GM12878 (cell line): Measurements from ENCODE around the gene TTC38.

Source experiments
- BCLAF1 ChIP-seq: fragments of 450-650 bp; IDR thresholded peaks from 2 replicates; pipeline ENCODE4 v1.6.1; 2017; ENCODE audit warnings: antibody characterized with exemption, mild to moderate bottlenecking, moderate library complexity
- CTCF ChIP-seq, 3 experiments: IDR thresholded peaks in 2 of 3; conservative IDR thresholded peaks in 1 of 3; 2 replicates each; pipeline ENCODE4 v1.5.1; 2011; ENCODE audit warnings: low read depth in 3 of 3, low read length in 3 of 3, mild to moderate bottlenecking in 3 of 3, control low read depth in 2 of 3, moderate library complexity in 2 of 3, inconsistent platforms in 1 of 3, mixed read lengths in 1 of 3; ENCODE audit not compliant: control insufficient read depth in 2 of 3, insufficient read depth in 1 of 3; ENCODE audit errors: extremely low read depth in 1 of 3
- ELK1 ChIP-seq: IDR thresholded peaks from 2 replicates; pipeline ENCODE4 v1.6.1; 2012; ENCODE audit warnings: low read depth, low read length, improper control_type of control experiment
- EP300 ChIP-seq, 2 experiments: fragments of 150-350 bp in 1 of 2; IDR thresholded peaks; 2 replicates each; pipeline ENCODE4 v1.6.1; 2011 to 2012; ENCODE audit warnings: low read depth in 2 of 2, low read length in 2 of 2, borderline replicate concordance in 1 of 2, improper control_type of control experiment in 1 of 2, inconsistent platforms in 1 of 2; ENCODE audit not compliant: control insufficient read depth in 1 of 2
- HDAC2 ChIP-seq: fragments of 200-600 bp; sonication (generic); IDR thresholded peaks from 2 replicates; pipeline ENCODE4 v1.6.1; 2017
- JUND ChIP-seq: IDR thresholded peaks from 2 replicates; pipeline ENCODE4 v1.6.1; 2012; ENCODE audit warnings: low read depth, mild to moderate bottlenecking, low read length, improper control_type of control experiment, moderate library complexity
- LARP7 ChIP-seq: fragments of 450-650 bp; IDR thresholded peaks from 2 replicates; pipeline ENCODE4 v1.6.1; 2017; ENCODE audit warnings: mild to moderate bottlenecking
- POLR2A ChIP-seq: IDR thresholded peaks from 2 replicates; pipeline ENCODE4 v1.6.1; 2011; ENCODE audit warnings: low read depth, mild to moderate bottlenecking, low read length
- POLR2AphosphoS2 ChIP-seq: IDR thresholded peaks from 2 replicates; pipeline ENCODE4 v1.6.1; 2011; ENCODE audit warnings: low read depth, mild to moderate bottlenecking, low read length, improper control_type of control experiment, moderate library complexity
- POU2F2 ChIP-seq: IDR thresholded peaks from 3 replicates; pipeline ENCODE4 v1.6.1; 2011; ENCODE audit warnings: low read depth, mild to moderate bottlenecking, low read length, borderline replicate concordance
- SIN3A ChIP-seq: IDR thresholded peaks from 2 replicates; pipeline ENCODE4 v1.6.1; 2012; ENCODE audit warnings: low read depth, low read length, improper control_type of control experiment
- YY1 ChIP-seq: IDR thresholded peaks from 2 replicates; pipeline ENCODE4 v1.6.1; 2011; ENCODE audit warnings: low read depth, mild to moderate bottlenecking, low read length

GRCh38 chr22:46280999-46281623, 13.3 kb downstream of the TTC38 start:
- TF ChIP-seq JUND, result no peak
- no peak for TF ChIP-seq EP300 (IDR thresholded peaks at IDR 0.05; ENCODE audit: borderline replicate concordance in 1 of 2, control insufficient read depth in 1 of 2, low read depth in 2 of 2, low read length in 2 of 2)
- TF ChIP-seq POLR2AphosphoS2, result no peak
- TF ChIP-seq CTCF (IDR thresholded peaks at IDR 0.05 in 2 of 3, conservative IDR thresholded peaks at IDR 0.05 in 1 of 3; ENCODE audit: control insufficient read depth in 2 of 3, extremely low read depth in 1 of 3, insufficient read depth in 1 of 3, low read depth in 3 of 3, low read length in 3 of 3), result no peak
- no peak for TF ChIP-seq ELK1
- TF ChIP-seq POLR2A, result no peak
- no peak for TF ChIP-seq POU2F2
- TF ChIP-seq YY1, result no peak
- TF ChIP-seq LARP7, result no peak
- no peak for TF ChIP-seq HDAC2
- TF ChIP-seq BCLAF1, result no peak
- no peak for TF ChIP-seq SIN3A
